GM19468 (cell line): ENCODE results near the gene NSMCE4A.
A peak's percentile ranks its signal among the peaks of the same experiment; 100 is the strongest.
"Not testable (repeated sequence)": the region's sequence is repeated elsewhere in the genome, so short reads cannot be mapped to it uniquely, and the experiment has no call there.

Experiments
- ATAC-seq: cut with Tn5 transposase; IDR thresholded peaks from one replicate; pipeline ENCODE4 v1.9.1; 2021; ENCODE audit warnings: mild to moderate bottlenecking, moderate library complexity, moderate number of reproducible peaks; ENCODE audit not compliant: unreplicated experiment; ENCODE audit errors: extremely low read depth

NSMCE4A gene

GRCh38 chr10:121974535-121975294 lies at the start of gene NSMCE4A:
Gene NSMCE4A (minus strand): TSS chr10:121975217. CDS start chr10:121975165, 52 bp downstream.
- ATAC-seq = peak; percentile 76

GRCh38 chr10:122023257-122023656 lies 48.2 kb upstream of the NSMCE4A start:
- not testable (repeated sequence) for ATAC-seq

GRCh38 chr10:122022276-122022675 lies 47.3 kb upstream of the NSMCE4A start:
- no peak for ATAC-seq

GRCh38 chr10:122021828-122022227 lies 46.8 kb upstream of the NSMCE4A start:
- no peak for ATAC-seq

- no peak for ATAC-seq
Measured at GRCh38 chr10:122021379-122021778, 46.4 kb upstream of the NSMCE4A start.

- ATAC-seq = no peak
Measured at GRCh38 chr10:122020226-122020625, 45.2 kb upstream of the NSMCE4A start.

- ATAC-seq = no peak
Measured at GRCh38 chr10:122019414-122019975, 44.5 kb upstream of the NSMCE4A start.

GRCh38 chr10:122018951-122019413 lies 44.0 kb upstream of the NSMCE4A start:
- ATAC-seq = no peak

- ATAC-seq = no peak
Measured at GRCh38 chr10:122018491-122018890, 43.5 kb upstream of the NSMCE4A start.

GRCh38 chr10:122017926-122018325 lies 42.9 kb upstream of the NSMCE4A start:
- not testable (repeated sequence) for ATAC-seq

GRCh38 chr10:122014652-122015248 lies 39.7 kb upstream of the NSMCE4A start:
- no peak for ATAC-seq

- no peak for ATAC-seq
Measured at GRCh38 chr10:122013311-122013780, 38.3 kb upstream of the NSMCE4A start.

- no peak for ATAC-seq
Measured at GRCh38 chr10:122012731-122013130, 37.7 kb upstream of the NSMCE4A start.

GRCh38 chr10:122010405-122011050 lies 35.5 kb upstream of the NSMCE4A start:
- ATAC-seq = no peak

- no peak for ATAC-seq
Measured at GRCh38 chr10:122007415-122007814, 32.4 kb upstream of the NSMCE4A start.

GRCh38 chr10:122001698-122002097 lies 26.7 kb upstream of the NSMCE4A start:
- no peak for ATAC-seq

- no peak for ATAC-seq
Measured at GRCh38 chr10:121999301-121999700, 24.3 kb upstream of the NSMCE4A start.

- no peak for ATAC-seq
Measured at GRCh38 chr10:121998462-121998861, 23.4 kb upstream of the NSMCE4A start.

GRCh38 chr10:121994429-121994941 lies 19.5 kb upstream of the NSMCE4A start:
- no peak for ATAC-seq

- ATAC-seq = not testable (repeated sequence)
Measured at GRCh38 chr10:121991727-121992126, 16.7 kb upstream of the NSMCE4A start.
